ENCODE measurements around the gene ADGRG1.

Gene ADGRG1

DNA sequence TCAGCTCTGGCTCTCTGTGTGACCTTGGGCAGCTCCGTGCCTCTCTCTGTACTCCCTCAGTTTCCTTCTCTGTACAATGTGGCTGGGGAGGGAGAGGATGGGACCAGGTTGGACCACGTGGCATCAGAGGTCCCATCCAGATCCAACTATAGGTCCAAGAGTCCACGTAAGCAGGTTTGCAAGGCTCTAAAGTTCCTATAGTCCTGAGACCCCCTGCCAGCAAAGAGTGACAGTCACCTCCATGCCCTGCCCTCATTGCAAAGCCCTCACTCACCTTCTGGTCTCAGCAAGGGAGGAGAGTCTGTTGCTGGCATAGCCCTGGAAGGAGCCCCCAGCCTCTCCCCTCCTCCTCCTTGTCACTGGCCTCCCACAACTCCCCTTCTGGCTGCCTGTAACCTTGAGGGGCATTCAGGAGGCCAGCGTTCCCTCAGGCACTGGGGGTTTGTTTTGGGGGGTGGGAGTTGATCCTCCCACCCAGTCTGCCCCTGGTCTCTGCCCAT lies 60.1 kb downstream of the ADGRG1 start:
- no peak for DNase-seq

DNA sequence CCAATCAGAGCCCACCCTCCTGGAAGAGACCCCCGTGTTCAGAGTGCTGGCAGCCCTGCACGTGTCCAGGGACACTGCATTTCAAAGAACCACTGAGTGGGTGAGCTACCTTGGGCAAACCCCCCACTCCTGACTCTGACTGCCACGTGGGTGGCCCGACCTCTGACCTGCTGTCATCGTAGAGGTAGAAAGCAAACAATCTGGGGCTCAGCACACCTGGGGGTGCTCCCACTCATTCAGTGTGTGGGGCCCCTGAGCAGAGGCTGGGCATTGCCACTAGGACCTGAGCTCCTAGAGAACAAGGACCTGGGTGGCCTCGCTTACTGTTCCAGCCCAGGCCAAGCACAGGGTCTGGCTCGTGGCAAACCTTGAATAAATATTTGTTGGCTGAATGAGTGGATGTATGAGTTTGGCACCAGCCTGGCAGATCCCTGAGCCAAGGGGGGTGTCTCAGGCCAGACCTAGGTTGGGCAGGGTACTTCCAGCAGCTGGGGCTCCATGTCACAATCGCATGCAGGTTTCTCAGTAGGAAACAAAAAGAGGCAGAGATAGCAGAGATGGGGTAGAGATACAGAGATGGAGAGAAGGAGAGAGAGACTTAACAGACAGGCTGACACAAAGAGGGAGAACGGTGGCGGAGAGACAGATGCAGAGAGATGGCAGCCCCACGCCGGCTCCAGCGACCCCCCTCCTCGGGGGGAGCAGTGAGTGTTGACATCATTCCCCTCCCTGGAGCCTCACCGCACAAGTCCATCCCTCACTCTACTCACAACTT lies 60.7 kb downstream of the ADGRG1 start:
- no peak for DNase-seq

DNA sequence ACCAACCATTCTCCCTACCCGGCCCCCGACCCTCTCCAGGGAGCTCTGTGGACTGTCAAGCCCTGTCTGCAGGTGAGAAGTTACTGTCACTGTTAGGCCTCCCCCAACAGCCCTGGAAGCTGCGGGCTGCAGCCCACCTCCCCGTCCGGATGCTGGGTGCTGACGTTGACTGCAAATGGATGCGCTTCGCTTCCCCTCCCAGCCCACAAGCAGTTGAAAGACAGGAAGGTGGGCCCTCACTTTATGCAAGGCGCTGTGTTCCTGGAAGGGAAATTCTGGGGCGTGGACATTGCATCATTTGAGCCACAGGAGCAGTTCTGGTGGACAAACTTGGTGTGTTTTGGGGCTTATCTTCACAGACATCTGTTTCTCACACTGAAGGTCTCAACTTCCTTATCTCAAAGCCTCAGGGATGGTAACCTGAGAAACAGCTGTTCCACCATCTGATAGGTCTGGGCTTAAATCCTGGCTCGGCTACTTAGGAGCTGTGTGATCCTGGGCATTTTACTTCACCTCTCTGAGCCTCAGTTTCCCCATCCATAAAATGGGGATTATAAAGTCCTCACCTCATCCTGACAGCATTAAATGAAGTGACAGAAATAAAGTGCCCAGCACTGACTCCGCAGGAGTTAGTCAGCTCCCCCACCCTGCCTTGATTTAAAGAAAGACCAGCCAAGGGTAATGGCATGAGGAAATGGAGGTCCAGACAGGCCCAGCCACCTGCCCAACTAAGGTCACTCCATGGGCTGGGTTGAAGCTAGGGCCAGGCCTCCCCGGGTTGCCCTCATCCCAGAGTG lies 61.5 kb downstream of the ADGRG1 start:
- peak; percentile 63 for DNase-seq

DNA sequence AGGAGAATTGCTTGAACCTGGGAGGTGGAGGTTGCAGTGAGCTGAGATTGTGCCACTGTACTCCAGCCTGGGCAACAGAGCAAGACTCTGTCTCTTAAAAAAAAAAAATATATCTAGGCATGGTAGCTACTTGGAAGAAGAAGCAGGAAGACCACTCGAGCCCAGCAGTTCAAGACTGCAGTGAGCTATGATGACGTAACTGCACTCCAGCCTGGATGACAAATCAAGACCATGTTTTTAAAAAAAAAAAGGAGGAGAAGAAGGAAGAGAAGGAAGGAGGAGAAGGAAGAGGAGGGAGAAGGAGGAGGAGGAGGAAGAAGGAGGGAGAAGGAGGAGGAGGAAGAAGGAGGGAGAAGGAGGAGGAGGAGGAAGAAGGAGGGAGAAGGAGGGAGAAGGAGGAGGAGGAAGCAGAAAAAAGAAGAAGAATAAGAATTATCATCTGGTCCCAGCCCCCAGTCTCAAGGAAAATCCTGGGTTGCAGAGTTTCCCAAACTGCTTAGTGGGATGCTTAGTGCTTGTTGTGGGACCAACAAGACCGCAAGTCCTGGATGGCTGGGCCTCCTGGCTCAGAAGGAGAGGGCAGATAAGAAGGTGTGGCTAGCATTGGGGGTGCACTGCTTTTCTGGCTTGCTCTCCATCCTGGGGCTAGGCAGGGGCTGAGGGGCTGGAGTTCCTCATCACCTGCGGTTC lies 62.5 kb downstream of the ADGRG1 start:
- DNase-seq = no peak

DNA sequence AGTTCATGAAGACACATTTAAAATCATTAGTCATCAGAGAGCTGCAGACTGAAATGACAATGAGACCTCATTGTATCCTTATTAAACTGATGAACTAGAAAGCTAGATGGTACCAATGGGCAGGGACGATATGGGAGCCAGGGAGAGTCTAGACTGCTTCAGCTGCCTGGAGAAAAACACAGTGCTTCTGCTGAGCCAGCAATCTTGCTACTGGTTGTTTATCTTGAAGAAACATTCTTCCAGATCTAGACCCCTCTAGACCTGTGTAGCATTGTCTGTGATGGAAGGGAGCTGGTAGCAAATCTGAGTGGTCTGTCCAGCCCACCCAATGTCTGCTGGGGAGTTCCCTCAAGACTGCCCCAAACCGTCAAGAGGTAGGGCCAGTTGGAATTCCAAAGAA lies 64.2 kb downstream of the ADGRG1 start:
- no peak for DNase-seq

DNA sequence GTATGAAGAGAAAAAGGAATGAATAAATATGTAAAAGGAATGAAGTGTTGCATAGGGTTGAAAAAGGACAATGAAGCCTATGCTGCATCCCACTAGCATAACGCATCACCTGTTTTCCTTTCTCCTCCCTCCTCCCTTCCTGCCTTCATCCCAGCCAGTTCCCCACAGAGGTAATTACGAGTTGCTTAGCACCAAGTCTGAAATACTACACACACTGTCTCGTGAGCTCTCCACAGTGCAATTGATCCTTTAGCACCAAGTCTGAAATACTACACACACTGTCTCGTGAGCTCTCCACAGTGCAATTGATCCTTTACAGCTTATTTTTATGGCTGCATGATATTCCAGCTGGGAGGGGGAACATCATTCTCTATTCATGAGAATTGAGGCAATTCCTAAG lies 65.1 kb downstream of the ADGRG1 start:
- no peak for DNase-seq

DNA sequence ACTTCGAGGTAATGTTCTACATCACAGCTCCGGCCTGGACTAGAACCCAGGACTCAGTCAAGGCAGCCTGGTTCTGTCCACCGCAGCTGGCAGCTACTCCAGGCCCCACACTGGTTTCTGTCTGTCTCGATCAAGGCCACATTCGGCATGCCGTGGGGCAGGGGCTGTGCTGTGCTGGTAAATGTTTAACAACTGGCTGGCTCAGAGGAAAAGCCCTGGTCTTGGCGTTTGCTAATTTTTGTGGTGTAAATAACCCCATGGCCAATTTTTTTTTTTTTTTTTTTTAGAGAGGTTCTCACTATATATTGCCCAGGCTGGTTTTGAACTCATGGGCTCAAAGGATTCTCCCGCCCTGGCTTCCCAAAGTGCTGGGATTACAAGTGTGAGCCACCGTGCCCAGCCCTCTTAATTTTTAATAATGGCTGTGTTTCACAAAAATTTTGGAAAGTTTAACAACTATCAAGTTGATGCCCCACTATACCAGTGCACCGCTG lies 65.8 kb downstream of the ADGRG1 start:
- DNase-seq = no peak

DNA sequence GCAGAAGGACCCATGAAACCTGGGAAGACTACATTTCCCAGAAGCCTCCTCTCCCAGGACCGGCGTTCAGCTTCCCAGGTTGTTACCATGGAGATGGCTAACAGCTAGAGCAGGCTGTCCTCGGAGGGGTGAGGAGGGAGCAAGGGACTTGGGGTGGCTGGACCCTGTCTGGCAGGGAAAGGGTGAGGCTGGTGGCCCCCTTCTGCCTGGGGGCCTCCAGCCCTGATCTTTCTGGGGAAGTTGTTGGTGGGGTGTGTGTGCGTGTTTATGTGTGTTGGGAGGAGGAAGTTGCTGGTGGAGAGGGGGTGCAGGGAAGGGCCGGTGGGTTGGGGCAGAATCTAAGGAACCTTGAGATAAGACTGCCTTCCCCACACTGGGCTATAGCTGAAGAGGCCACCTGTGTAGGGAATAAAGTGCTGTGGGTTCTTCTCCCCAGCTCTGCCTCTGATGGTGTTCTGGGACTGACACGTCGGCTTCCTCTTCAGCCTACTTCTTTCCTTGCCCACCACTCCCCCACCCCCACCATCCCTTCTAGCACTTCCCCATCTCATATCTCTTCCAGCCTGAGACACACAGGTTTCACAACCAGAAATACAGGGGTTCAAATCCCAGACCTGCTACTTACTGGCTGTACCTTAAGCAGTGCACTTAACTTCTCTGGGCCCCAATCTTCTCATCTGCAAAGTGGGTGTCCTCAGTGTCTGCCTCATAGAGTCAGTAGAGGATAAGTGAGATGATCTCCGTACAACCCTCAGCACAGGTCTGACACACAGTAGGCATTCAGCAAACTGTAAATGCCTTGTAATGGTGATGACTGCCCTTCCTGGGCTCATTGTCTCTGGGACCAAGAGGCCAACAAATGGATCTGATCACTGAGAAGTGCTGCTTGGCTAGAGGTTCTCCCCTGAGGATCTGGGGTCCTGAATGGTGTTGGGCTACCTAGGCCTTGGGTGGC lies 66.6 kb downstream of the ADGRG1 start, which contains the start of gene DRC7:
Gene DRC7, plus strand, starts transcription at position 82 of the 955 bp plus-strand sequence. CDS start 3,144 bp downstream, outside the sequence.
- DNase-seq = peak; percentile 53

DNA sequence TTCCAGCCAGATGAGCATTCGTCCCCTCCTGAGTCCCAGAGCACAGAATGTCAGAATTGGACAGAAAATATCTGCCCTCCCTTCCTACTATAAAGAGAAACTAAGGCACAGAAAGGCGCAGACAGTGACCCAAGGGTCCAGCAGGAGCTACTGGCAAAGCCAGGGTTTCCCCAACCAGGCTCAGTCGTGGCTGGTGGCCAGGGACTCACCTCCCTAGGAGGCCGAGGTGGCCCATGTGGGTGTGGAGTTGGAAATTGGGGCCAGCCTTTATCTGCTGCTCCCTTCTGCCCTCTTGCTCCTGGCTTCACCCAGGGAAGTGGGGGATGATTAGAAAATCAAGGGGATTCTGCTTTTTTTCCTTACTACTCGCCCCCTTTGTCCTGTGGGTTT lies 67.2 kb downstream of the ADGRG1 start:
- no peak for DNase-seq

DNA sequence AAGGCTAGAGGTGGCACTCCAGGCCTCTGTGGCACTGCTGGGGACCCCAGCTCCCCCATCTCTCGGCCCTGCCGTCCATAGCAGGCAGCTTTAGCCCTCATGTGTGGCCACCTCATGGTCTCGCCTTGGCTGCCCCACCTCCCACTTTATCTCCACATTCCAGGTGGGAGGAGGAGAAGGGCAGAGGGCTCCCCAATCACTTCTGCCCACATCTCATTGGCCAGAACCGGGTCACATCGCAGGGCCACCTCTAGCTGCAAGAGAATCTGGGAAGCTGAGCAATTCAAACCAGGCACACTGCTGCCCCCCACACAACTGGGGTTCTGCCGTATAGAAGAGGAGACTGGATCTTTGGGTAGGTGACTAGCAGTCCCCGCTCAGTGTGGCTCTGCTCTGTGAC lies 67.8 kb downstream of the ADGRG1 start:
- DNase-seq = no peak

DNA sequence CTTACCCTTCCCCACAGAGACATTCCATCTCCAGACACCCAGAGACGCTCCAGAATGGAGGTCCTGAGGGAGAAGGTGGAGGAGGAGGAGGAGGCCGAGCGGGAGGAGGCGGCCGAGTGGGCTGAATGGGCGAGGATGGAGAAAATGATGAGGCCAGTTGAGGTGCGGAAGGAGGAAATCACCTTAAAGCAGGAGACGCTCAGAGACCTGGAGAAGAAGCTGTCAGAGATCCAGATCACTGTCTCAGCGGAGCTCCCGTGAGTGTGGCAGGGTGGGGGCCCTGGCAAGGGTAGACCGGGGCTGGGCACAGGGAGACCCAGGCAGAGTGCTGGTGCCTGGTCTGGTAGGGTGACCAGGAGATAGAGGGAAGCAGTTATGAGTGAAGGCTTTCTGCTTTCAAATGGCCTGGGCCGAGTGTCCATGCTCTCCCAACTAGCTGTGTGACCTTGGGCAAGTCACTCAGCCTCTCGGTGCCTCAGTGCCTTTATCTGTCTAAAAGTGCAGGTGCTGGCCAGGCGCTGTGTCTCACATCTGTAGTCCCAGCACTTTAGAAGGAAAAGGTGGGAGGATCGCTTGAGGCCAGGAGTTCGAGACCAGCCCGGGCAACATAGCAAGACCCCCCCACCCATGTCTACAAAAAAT lies 69.6 kb downstream of the ADGRG1 start:
- no peak for DNase-seq

DNA sequence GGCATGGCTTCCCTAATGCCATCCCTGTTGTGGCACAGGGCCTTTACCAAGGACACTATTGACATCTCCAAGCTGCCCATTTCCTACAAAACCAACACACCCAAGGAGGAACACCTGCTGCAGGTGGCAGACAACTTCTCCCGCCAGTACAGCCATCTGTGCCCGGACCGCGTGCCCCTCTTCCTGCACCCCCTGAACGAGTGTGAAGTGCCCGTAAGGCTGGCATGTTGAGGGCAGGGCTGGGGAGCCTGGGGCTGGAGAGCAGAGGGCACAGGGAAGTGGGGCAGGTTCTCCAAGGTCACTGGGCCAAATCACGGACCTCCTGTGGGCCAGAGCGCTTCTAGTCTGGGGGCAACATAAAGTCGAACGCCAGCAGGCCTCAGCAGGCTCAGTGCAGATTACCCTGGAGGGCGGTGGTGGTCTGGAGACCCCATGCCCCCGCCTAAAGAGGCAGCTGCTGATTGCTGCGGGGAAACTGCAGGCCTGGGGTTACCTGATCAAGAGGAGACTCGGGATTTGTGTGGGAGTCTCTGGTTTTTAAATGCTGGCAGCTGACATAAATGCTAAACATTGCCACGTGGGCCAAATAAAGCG lies 70.5 kb downstream of the ADGRG1 start:
- DNase-seq = no peak

DNA sequence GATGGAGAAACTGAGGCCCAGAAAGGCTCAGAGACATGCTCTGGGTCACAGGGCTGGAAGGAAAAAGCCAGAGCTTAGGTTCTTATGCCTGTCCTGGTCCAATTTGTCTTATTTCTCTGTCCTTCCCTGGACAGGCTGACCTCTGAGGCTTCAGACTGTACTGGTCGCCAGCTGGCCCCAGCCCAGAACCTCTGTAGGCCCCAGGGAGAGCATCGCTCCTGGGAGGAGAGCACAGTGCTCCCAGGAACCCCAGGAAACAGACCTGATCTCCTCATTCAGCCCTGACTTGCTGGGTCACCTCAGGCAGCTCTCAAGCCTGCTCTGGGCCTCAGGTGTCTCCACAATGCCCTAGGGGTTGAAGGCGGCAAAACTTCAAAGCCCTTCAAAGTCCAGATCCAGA lies 71.1 kb downstream of the ADGRG1 start:
- no peak for DNase-seq

DNA sequence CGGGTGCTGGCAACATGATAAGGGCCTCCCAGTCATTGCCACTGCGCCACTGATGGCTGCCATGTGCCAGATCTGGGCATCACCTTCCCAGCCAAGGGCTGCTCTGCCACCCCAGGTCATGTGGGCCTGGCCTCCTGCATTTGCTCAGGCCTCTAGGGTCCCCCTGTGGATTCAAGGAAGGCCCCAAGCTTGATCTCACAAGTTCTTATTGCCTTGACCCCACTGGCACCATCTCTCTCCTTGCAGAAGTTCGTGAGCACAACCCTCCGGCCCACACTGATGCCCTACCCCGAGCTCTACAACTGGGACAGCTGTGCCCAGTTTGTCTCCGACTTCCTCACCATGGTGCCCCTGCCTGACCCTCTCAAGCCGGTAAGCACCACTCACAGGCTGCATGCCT lies 71.5 kb downstream of the ADGRG1 start:
- no peak for DNase-seq

DNA sequence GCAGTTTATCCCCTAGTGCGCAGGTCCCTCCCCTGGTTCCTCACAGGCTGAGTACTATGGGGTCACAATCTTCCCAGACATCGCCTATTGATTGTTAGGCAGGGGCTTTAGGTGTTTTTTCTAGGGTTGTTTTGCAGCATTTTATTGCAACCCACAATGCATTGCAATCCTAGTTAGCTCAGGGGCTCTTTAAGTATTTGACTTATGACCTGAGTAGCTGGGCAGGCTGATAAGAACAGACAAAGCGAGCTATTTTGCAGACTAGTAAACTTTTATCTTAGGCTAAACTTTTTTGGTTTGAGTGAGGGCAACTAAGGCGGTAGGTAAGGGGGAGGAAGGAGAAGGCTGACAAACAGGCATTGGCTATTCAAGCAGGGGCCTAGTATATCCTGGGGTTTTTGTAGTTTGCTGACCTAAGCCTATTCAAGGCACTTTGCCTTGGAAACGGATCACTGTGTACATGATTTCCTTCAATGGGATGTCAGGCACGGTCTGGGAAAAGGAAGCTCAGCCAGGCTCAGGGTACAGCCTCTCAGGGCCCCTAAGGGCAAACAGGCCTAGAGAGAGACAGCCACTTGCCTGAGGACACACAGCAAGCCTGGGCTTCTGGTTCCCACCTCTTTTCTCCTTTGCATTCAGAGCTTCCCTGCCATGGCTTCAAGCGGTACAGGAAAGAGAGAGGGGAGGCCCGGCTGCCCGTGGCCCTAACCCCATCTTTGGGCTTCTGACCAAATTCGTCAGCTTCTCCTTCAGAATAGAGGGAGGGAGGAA lies 72.5 kb downstream of the ADGRG1 start:
- no peak for DNase-seq

DNA sequence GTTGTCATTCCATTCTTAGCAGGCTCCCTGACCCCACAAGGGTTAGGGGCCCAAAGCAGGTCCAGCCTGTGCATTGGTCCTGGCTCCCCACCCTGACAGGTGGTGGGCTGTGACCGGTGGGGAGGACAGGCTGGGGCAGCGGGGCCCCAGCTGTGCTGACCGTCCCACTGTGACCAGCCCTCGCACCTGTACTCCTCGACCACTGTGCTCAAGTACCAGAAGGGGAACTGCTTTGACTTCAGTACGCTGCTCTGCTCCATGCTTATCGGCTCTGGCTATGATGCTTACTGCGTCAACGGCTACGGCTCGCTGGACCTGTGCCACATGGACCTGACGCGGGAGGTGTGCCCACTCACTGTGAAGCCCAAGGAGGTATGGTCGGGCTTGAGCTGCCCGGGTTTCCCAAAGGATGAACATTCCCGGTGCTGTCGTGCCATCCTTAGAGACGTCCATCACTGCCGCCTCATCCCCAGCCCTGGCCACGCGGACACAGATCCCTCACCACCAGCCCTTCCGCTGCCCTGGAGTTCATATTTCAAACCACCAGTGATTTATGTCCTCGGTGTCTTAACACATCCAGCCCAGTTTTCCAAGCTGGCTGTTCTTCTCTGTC lies 73.4 kb downstream of the ADGRG1 start:
- DNase-seq = no peak

DNA sequence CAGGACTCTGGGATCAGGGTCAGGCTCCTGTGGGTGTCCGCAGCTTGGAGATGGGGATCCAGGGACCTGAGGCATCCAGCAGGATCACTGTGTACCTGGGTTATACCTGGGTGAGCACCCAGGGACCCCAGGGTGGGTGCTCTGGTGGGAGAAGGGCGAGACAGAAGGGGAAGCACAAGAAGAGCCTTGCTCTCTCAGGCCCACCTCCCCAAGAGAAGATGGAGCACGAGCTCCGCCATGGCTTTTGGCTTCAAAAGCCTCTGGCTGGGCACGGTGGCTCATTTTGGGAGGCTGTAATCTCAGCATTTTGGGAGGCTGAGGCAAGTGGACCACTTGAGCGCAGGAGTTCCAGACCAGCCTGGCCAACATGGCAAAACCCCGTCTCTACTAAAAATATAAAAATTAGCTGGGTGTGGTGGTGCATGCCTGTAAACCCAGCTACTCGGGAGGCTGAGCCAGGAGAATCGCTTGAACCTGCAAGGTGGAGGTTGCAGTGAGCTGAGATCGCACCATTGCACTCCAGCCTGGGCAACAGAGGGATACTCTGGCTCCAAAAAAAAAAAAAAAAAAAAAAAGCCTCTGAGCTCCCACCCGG lies 75.1 kb downstream of the ADGRG1 start:
- DNase-seq = no peak

DNA sequence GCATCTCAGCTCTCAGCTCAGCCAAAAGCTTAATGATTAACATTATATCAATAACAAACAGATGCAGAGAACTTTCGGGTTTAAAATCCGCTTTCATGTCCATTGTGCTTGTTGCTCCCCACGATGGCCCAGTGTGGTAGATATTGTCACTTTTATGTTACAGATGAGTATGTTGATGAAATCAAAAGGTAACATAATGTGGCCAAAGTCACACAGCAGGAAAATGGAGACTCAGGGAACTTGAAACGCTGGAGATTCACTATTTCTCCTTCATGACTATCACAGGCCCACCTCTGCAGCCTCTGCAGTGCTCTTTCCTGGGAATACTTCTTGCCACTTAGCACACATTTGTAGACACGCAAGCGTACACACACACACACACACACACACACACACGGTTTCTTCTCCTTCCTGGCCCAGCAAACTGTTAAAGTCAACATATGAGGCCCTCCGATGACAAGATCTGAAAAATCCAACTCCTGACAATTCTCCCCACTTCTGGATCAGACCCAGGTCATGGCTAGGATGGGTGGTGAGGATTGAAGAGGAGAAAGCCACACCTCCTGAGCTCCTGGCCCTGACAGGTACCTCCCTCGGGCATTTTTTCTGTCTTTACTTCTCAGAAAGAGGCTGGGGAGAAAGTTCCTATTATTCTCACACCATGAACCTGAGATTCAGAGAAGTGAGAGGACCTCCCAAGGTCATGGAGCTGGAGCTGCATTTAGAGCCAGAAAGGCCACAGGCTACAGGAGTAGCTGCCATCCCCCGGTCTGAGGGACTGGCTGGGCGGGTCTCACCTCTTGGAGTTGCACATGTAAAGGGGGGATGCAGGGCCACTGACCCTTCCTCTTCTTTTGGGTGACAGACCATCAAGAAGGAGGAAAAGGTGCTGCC lies 75.8 kb downstream of the ADGRG1 start:
- DNase-seq = no peak

Measured in activated CD4-positive, alpha-beta T cell treated with anti-CD3 and anti-CD28 coated beads, Interleukin-10, Interleukin-2, amounts not matched to agents 100 ng/mL and 50 ng/mL, durations not matched to agents 16 hours and 8 hours (primary cell).